Stimulated activated naive CD8-positive, alpha-beta T cell treated with anti-CD3 and anti-CD28 coated beads, Interleukin-15, Interleukin-2, amounts not matched to agents 100 ng/mL and 50 ng/mL, for 24 hours (primary cell): ENCODE measurements around the gene NANOS3.
A peak's percentile ranks its signal among the peaks of the same experiment; 100 is the strongest.
"Not testable (repeated sequence)": the region's sequence is repeated elsewhere in the genome, so short reads cannot be mapped to it uniquely, and the experiment has no call there.

Source experiments
- H3K27ac Mint-ChIP-seq: one replicate; pipeline ENCODE4 v1.8.0; 2021; ENCODE audit warnings: mild to moderate bottlenecking, mixed read lengths
- H3K27me3 Mint-ChIP-seq: one replicate; pipeline ENCODE4 v1.8.0; 2021; ENCODE audit warnings: mixed read lengths
- H3K36me3 Mint-ChIP-seq: one replicate; pipeline ENCODE4 v1.8.0; 2021; ENCODE audit warnings: low read depth, mixed read lengths
- H3K4me1 Mint-ChIP-seq: one replicate; pipeline ENCODE4 v1.8.0; 2021; ENCODE audit warnings: low read depth, mixed read lengths
- H3K4me3 Mint-ChIP-seq: one replicate; pipeline ENCODE4 v1.8.0; 2021; ENCODE audit warnings: mild to moderate bottlenecking, mixed read lengths
- H3K9me3 Mint-ChIP-seq: one replicate; pipeline ENCODE4 v1.8.0; 2021; ENCODE audit warnings: mixed read lengths

The NANOS3 gene

DNA sequence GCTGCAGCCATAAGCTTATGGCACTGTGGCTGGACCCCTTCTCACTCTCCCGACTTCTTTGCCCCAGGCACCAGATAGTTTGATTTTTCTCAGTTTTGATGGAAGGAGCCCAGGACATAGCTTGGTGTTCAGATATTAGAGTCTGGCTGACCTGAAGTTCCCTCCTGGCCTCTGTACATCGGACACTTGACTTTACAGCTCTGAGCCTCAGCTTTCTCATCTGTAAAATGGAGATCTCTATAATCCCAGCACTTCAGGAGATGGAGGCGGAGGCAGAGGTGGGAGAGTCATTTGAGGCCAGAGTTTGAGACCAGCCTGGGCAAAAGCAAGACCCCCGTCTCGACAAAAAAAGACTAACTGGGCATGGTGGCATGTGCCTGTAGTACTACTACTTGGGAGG lies 30.0 kb downstream of the NANOS3 start:
- no peaks in the 10 kb centered on the region for H3K9me3 Mint-ChIP-seq
- H3K27me3 Mint-ChIP-seq, result no peaks in the 10 kb centered on the region
- peaks cover 20% of the 10 kb centered on the region for H3K4me1 Mint-ChIP-seq
- H3K27ac Mint-ChIP-seq, result peak overlapping the region; percentile 61
- peaks cover 14% of the 10 kb centered on the region for H3K36me3 Mint-ChIP-seq
- peak overlapping the region; percentile 85 for H3K4me3 Mint-ChIP-seq

DNA sequence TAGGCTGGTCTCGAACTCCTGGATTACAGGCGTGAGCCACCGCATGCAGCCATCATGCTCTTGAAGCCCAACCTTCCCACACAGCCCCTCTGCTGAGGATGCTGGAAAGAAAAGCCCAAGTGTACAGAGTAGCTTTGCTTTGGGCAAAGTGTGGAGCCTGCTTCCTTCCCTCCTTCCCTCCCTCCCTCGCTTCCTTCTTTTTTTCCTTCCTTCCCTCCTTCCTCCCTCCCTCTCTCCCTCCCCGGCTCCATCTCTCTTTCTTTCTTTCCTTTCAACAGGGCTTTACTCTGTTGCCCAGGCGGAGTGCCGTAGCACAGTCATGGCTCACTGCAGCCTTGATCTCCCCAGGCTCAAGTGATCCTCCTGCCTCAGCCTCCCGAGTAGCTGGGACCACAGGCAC lies 31.7 kb downstream of the NANOS3 start:
- Mint-ChIP-seq H3K4me1 (peaks cover 20% of the 10 kb centered on the region), H3K36me3 (peaks cover 14% of the 10 kb centered on the region), H3K9me3 (no peaks in the 10 kb centered on the region), H3K27me3 (no peaks in the 10 kb centered on the region), H3K4me3 (no peak overlapping the region), H3K27ac (no peak overlapping the region)

GRCh38 chr19:13909430-13909829 lies 32.5 kb downstream of the NANOS3 start:
- peaks cover 16% of the 10 kb centered on the region for H3K4me1 Mint-ChIP-seq
- H3K27ac Mint-ChIP-seq, result no peak overlapping the region
- H3K9me3 Mint-ChIP-seq, result no peaks in the 10 kb centered on the region
- peaks cover 14% of the 10 kb centered on the region for H3K36me3 Mint-ChIP-seq
- no peak overlapping the region for H3K4me3 Mint-ChIP-seq
- H3K27me3 Mint-ChIP-seq, result no peaks in the 10 kb centered on the region

DNA sequence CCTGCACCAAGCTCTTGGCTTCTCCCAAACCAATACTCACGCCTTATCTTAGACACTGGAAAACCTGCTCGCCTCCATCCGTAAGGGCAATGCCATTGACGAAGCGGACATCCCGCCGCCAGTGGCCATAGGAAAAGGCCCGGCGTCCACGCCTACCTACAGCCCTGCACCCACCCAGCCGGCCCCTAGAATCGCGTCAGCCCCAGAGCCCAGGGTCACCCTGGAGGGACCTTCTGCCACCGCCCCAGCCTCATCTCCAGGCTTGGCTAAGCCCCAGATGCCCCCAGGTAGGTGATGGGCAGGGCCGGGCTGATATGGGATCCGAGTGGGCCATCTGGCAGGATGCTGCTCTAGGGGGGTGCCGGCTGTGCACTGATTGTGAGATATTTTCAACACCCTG lies 36.4 kb downstream of the NANOS3 start:
- Mint-ChIP-seq H3K36me3 (peaks cover 22% of the 10 kb centered on the region), H3K27me3 (no peaks in the 10 kb centered on the region), H3K27ac (no peak overlapping the region), H3K4me3 (no peak overlapping the region), H3K9me3 (no peaks in the 10 kb centered on the region), H3K4me1 (no peaks in the 10 kb centered on the region)

DNA sequence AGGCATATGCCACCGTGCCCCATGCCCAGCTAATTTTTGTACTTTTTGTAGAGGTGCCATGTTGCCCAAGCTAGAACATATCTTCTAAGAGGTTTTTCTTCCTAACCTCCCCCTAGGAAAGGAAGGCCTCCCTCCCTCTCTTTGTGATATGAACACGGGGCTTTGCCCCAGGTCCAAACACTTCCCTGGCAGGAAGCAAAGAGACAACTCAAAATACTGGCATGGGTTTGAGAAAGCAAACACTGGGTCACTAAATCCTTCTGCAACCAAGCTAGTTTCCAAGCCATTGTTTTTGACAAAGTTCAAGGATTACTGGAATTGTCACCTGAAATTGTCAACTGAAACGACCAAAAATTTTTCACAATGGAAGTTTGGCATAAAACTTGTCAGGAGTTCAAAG lies 37.8 kb downstream of the NANOS3 start:
- peaks cover 23% of the 10 kb centered on the region for H3K36me3 Mint-ChIP-seq
- H3K27me3 Mint-ChIP-seq, result no peaks in the 10 kb centered on the region
- no peak overlapping the region for H3K4me3 Mint-ChIP-seq
- no peaks in the 10 kb centered on the region for H3K9me3 Mint-ChIP-seq
- H3K27ac Mint-ChIP-seq, result no peak overlapping the region
- no peaks in the 10 kb centered on the region for H3K4me1 Mint-ChIP-seq

DNA sequence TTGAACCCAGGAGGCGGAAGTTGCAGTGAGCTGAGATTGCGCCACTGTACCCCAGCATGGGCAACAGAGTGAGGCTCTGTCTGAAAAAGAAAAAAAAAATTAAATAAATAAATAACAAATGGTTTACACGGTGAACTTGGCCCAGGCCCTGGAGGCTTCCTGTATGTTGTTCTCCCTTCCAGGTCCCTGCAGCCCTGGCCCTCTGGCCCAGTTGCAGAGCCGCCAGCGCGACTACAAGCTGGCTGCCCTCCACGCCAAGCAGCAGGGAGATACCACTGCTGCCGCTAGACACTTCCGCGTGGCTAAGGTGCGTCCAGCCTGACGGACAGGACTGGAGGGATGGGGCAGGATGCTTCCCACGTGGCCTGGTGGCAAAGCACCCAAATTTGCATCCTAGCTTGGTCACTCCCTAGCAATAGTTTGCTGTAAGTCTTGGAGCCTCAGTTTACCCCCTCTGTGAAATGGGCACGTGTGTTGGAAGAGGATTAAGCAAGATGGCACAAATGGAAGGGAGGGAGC lies 41.0 kb downstream of the NANOS3 start:
- H3K27me3 Mint-ChIP-seq, result no peaks in the 10 kb centered on the region
- H3K27ac Mint-ChIP-seq, result no peak overlapping the region
- H3K4me3 Mint-ChIP-seq, result no peak overlapping the region
- peaks cover 5% of the 10 kb centered on the region for H3K9me3 Mint-ChIP-seq
- H3K36me3 Mint-ChIP-seq, result peaks cover 39% of the 10 kb centered on the region
- no peaks in the 10 kb centered on the region for H3K4me1 Mint-ChIP-seq

- Mint-ChIP-seq H3K27ac (no peak overlapping the region), H3K4me1 (no peaks in the 10 kb centered on the region)
Measured at GRCh38 chr19:13918726-13919411, 41.9 kb downstream of the NANOS3 start.

DNA sequence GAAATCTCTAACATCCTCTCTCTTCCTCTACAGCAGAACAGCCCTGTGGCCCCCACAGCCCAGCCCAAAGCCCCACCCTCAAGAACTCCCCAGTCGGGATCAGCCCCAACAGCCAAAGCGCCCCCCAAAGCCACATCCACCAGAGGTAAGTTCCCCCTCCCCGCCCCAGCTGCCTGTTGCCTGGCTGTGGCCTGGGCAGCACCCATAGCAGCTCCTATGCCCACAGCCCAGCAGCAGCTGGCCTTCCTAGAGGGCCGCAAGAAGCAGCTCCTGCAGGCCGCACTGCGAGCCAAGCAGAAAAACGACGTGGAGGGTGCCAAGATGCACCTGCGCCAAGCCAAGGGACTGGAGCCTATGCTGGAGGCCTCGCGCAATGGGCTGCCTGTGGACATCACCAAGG lies 43.6 kb downstream of the NANOS3 start:
- Mint-ChIP-seq H3K27me3 (no peaks in the 10 kb centered on the region), H3K4me1 (no peaks in the 10 kb centered on the region), H3K4me3 (no peak overlapping the region), H3K36me3 (peaks cover 44% of the 10 kb centered on the region), H3K9me3 (peaks cover 5% of the 10 kb centered on the region), H3K27ac (no peak overlapping the region)

More at GRCh38 chr19:13918726-13919411, 41.9 kb downstream of the NANOS3 start:
- peaks cover 5% of the 10 kb centered on the region for H3K9me3 Mint-ChIP-seq
- H3K4me3 Mint-ChIP-seq, result no peak overlapping the region
- no peaks in the 10 kb centered on the region for H3K27me3 Mint-ChIP-seq
- H3K36me3 Mint-ChIP-seq, result peaks cover 44% of the 10 kb centered on the region

- H3K4me3 Mint-ChIP-seq, result no peak overlapping the region
- H3K27ac Mint-ChIP-seq, result no peak overlapping the region
- no peaks in the 10 kb centered on the region for H3K4me1 Mint-ChIP-seq
- peaks cover 5% of the 10 kb centered on the region for H3K9me3 Mint-ChIP-seq
- H3K36me3 Mint-ChIP-seq, result peaks cover 44% of the 10 kb centered on the region
- no peaks in the 10 kb centered on the region for H3K27me3 Mint-ChIP-seq
Measured at GRCh38 chr19:13920940-13921747, 44.2 kb downstream of the NANOS3 start.

GRCh38 chr19:13922118-13922517 lies 45.2 kb downstream of the NANOS3 start:
- not testable (repeated sequence) for H3K4me1 Mint-ChIP-seq, H3K9me3 Mint-ChIP-seq, H3K27me3 Mint-ChIP-seq, H3K4me3 Mint-ChIP-seq, H3K27ac Mint-ChIP-seq
- H3K36me3 Mint-ChIP-seq, result peaks cover 45% of the 10 kb centered on the region

GRCh38 chr19:13923194-13923987 lies 46.5 kb downstream of the NANOS3 start:
- no peak overlapping the region for H3K4me3 Mint-ChIP-seq
- no peaks in the 10 kb centered on the region for H3K4me1 Mint-ChIP-seq
- H3K27ac Mint-ChIP-seq, result no peak overlapping the region
- H3K27me3 Mint-ChIP-seq, result no peaks in the 10 kb centered on the region
- H3K36me3 Mint-ChIP-seq, result peaks cover 43% of the 10 kb centered on the region
- peaks cover 5% of the 10 kb centered on the region for H3K9me3 Mint-ChIP-seq

DNA sequence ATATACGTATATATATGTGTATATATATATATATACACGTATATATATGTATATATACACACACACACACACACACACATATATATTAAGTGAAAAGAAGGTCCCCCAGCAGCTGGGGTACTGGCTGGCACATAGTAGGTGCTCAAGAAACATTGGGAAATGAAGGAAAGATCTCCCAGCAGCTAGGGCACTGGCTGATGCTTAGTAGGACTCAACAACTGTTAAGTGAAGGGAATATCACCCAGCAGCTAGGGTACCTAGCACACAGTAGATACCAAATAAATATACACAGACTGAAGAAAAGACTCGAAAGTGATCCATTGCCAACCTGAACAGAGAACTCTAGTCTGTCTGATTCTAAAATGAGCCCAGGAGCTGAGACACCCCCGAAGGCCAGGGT lies 49.1 kb downstream of the NANOS3 start:
- no peaks in the 10 kb centered on the region for H3K4me1 Mint-ChIP-seq
- H3K36me3 Mint-ChIP-seq, result peaks cover 34% of the 10 kb centered on the region
- no peak overlapping the region for H3K27ac Mint-ChIP-seq
- H3K9me3 Mint-ChIP-seq, result peaks cover 2% of the 10 kb centered on the region
- no peak overlapping the region for H3K4me3 Mint-ChIP-seq
- H3K27me3 Mint-ChIP-seq, result no peaks in the 10 kb centered on the region

DNA sequence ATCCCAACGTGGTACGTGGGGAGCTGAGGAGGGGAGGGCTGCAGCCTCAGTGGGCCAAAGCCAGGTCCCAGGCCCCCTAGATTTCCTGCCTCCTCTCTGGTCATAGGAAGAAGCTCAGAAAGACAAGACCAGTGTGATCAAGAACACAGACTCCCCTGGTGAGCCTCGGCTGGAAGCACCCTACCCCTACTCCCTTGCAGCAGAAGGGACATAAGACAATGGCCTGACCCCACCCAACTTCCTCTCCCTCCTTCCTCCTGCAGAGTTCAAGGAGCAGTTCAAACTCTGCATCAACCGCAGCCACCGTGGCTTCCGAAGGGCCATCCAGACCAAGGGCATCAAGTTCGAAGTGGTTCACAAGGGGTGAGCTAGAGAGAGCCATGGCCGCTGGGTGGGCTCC lies 49.8 kb downstream of the NANOS3 start:
- Mint-ChIP-seq H3K27ac (no peak overlapping the region), H3K27me3 (no peaks in the 10 kb centered on the region), H3K36me3 (peaks cover 27% of the 10 kb centered on the region), H3K9me3 (no peaks in the 10 kb centered on the region), H3K4me1 (no peaks in the 10 kb centered on the region), H3K4me3 (no peak overlapping the region)

GRCh38 chr19:13929340-13929739 lies 52.4 kb downstream of the NANOS3 start:
- H3K4me3 Mint-ChIP-seq, result no peak overlapping the region
- no peaks in the 10 kb centered on the region for H3K4me1 Mint-ChIP-seq
- no peaks in the 10 kb centered on the region for H3K9me3 Mint-ChIP-seq
- no peak overlapping the region for H3K27ac Mint-ChIP-seq
- peaks cover 10% of the 10 kb centered on the region for H3K36me3 Mint-ChIP-seq
- H3K27me3 Mint-ChIP-seq, result no peaks in the 10 kb centered on the region

DNA sequence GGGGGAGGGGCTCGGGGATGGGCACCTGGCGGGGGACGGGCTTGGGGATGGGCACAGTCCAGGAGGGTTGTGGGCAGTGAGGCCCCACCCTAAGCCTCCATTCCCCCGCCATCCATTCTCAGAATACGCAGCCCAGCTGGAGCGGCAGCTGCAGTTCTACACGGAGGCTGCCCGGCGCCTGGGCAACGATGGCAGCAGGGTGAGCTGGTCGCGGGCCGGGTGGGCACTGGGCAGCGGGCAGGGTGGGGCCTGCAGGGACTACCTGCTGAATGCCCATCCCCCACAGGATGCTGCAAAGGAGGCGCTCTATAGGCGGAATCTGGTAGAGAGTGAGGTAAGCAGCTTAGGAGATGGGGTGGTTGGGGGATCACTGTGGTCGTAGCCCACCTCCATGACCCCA lies 53.0 kb downstream of the NANOS3 start:
- Mint-ChIP-seq H3K27me3 (no peaks in the 10 kb centered on the region), H3K36me3 (peaks cover 6% of the 10 kb centered on the region), H3K4me1 (no peaks in the 10 kb centered on the region), H3K4me3 (no peak overlapping the region), H3K9me3 (no peaks in the 10 kb centered on the region), H3K27ac (no peak overlapping the region)
